OCI-M2 (cell line): ENCODE results near the gene KRTAP29-1.

Source experiments
- DNase-seq: peaks from one replicate; lab custom pipeline; 2025; ENCODE audit not compliant: unreplicated experiment; lab: John Stamatoyannopoulos, UW

Gene KRTAP29-1

GRCh38 chr17:41329279-41329948, 26.8 kb upstream of the KRTAP29-1 start:
- no peak for DNase-seq

GRCh38 chr17:41328207-41328606, 25.6 kb upstream of the KRTAP29-1 start:
- DNase-seq = no peak

GRCh38 chr17:41327411-41328120, 24.9 kb upstream of the KRTAP29-1 start:
- DNase-seq = no peak

- DNase-seq = no peak
Measured at GRCh38 chr17:41326173-41327145, 23.8 kb upstream of the KRTAP29-1 start.

- DNase-seq = no peak
Measured at GRCh38 chr17:41325611-41326010, 23.0 kb upstream of the KRTAP29-1 start.

DNA sequence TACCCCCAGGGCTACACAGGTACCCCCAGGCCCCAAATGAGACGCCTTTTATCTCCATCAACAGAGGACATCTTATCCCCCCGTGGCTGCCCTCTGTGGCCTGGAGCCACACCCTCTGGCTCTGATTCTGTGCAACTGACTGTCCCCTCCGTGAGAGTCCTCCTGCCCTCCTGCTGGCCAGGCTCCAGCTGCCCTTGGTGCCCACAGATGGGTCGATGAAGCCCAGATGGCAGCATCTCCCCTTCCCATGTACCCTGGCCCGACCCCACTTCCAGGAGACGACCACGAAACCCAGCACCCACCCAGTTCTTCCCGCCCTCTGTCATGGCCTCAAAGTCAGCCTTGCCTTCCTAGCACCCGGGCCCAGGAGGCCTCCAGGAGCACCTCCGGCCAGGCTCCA, 22.5 kb upstream of the KRTAP29-1 start:
- DNase-seq = no peak

- DNase-seq = no peak
Measured at GRCh38 chr17:41324180-41325075, 21.8 kb upstream of the KRTAP29-1 start.

DNA sequence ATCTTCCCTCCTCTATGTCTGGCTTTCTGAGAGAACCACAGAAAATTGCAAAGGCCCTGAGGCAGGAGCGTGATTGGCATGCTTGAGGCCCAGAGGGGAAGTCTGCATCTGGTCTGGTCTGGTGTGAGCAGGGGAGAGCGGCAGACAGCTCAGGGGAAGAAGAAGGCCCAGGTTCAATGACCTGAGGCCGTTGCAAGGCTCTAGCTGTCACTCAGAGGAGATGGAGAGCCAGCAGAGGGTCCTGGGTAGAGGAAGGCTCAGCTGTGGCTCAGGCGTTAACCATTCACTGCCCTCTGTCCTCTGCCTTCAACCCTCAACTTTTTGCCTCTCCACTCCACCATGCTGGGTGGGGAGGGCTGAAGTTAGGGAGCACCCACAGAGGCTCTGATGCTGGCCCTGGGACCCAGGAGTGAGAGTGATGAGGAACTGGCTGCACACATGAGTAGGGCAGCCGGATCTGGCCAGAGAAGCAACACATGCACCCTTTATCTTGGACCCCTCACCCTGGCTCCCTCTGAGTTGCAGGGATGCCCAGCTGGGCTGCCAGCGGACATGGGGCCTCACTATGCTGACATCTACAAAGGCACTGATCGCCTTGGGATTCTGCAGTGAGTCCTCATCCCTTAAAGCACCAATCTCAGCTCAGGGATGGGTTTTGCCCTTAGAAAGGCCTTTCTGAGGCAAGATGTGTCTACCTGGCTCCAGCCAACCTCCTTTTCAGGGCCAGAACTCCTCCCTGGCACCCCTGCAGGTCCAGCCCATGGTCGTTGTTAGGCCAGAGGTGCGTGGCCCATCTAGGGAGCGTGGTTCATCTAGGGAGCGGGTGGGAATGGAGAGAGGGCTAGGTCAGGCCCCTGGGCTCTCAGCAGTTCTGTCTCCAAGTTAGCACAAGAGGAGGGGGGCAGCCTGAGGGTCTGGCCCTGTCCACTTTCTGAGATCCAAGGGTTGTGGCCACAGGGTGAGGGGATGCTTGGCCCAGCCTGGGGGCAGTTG, 20.5 kb upstream of the KRTAP29-1 start:
- DNase-seq = no peak

DNA sequence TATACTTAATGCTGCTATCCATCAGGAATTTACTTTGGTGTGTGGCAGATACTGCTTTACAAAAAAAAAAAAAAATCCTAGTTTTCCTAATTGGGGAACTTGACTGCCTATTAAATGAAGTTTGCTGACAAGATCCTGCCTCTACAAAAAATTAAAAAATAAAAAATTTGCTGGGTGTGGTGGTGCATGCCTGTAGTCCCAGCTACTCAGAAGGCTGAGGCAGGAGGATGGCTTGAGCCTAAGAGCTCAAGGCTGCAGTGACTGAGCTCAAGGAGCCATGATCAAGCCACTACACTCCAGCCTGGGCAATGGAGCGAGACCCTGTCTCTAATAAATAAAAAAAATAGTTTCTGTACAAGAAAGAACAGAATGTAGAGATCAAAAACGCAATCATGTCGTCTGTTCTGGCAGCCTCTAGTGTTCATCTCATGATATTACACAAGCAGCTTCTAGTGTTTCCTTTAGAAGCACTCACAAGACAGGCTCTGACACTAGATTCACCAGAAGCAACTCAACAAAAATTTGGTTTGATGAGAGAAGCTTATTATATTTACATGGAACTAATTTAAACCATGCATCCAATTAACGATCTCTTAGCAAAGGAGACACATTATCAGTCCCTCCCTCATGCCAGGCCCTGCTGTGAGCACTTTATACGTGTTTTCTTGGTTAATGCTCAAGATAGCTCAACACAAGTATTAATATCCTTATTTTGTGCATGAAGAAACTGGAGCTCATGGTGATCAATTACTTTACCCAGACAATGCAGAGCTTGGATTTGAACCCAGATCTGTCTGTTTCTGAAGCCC, 19.6 kb upstream of the KRTAP29-1 start:
- no peak for DNase-seq

DNA sequence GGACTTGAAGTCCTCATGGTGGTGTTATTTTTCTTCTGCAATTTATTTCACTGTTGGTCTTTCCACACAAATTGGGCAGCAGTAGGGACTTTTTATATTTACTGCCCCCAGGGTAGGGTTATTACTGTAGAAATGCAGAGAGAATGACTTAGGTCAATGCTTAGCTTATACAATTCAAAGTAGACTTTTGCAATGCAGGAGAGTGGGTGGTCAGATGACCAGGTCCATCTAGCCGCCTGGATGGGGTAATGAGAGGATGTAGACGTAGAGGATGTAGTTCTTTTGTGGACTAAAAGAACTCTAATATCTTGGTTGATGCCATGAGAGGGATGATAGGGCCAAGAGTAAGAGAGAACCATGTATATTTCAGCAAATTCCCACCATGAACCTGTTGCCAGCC, 15.6 kb upstream of the KRTAP29-1 start:
- DNase-seq = no peak

GRCh38 chr17:41315814-41316445, 13.3 kb upstream of the KRTAP29-1 start:
- DNase-seq = no peak

- no peak for DNase-seq
Measured at GRCh38 chr17:41315204-41315794, 12.6 kb upstream of the KRTAP29-1 start, which contains the start of gene KRTAP17-1. Gene KRTAP17-1 (minus strand): TSS chr17:41315710. CDS start chr17:41315650, 60 bp downstream.

DNA sequence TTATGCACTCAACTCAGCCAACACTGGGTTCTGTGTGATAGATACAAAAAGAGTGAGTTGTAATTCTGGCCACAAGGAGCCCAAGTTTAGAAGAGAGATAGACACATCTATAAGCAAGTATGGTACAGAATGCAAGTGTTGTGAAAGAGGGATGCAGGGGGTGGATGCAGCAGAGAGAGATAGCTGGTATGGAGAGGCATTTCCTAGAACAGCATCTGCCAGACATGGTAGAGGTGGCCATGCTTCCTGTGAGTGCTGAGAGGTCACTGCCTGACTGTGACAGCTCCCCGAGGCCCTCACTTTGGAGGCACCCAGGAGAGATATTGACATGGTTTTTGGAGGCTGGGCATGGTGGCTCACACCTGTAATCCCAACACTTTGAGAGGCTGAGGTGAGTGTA, 8.5 kb upstream of the KRTAP29-1 start:
- no peak for DNase-seq

GRCh38 chr17:41308918-41309359, 6.3 kb upstream of the KRTAP29-1 start, which contains the start of gene KRTAP16-1:
Gene KRTAP16-1 (minus strand): TSS chr17:41309309. CDS start chr17:41309253, 56 bp downstream.
- DNase-seq = no peak

GRCh38 chr17:41308251-41308917, 5.7 kb upstream of the KRTAP29-1 start:
- DNase-seq = no peak

- no peak for DNase-seq
Measured at GRCh38 chr17:41307647-41308046, 5.0 kb upstream of the KRTAP29-1 start.

DNA sequence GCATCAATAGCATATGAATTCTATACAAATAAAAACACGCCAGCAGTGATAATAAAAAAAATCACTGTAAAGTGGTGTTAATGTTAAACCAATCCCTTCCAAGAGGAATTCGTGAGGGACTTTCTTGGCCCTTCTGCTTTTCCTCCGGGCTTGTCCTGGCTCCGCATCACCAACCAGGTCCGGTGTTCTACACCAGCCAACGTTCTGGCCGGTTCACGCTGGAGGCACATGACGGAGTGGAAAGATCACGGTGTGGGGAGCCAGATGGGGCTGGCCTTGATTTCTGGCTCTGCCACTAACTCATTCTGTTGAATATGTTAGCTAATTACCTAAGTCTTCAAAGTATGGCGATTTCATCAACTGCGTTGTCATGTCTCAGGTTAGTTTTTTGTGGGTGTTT, 1.4 kb upstream of the KRTAP29-1 start:
- DNase-seq = no peak
